GM23338 (cell line): ENCODE measurements around the gene ZBTB46.

Experiments used
- CREB1 ChIP-seq: fragments of 250-450 bp; sonication (Bioruptor Pico); IDR thresholded peaks from 2 replicates; pipeline ENCODE4 v1.5.0; 2020; ENCODE audit warnings: low read depth, mild to moderate bottlenecking, moderate library complexity
- CTCF ChIP-seq, 2 experiments: fragments of 200-600 bp in 1 of 2; sonication (generic) in 1 of 2; conservative IDR thresholded peaks; 2 replicates each; pipeline versions ENCODE4 v1.5.1 to v1.6.1; 2016 to 2017; ENCODE audit warnings: antibody characterized with exemption in 2 of 2, low read depth in 2 of 2, mild to moderate bottlenecking in 2 of 2, moderate library complexity in 1 of 2
- ETS1 ChIP-seq: IDR thresholded peaks from 2 replicates; pipeline ENCODE4 v1.6.1; 2016; ENCODE audit warnings: antibody characterized with exemption
- EZH2 ChIP-seq: fragments of 200-600 bp; sonication (generic); IDR thresholded peaks from one replicate; pipeline ENCODE4 v1.8.0; 2017; ENCODE audit warnings: antibody characterized with exemption, mild to moderate bottlenecking, low read depth; ENCODE audit not compliant: unreplicated experiment
- EZH2phosphoT487 ChIP-seq: fragments of 200-600 bp; sonication (generic); IDR thresholded peaks from one replicate; pipeline ENCODE4 v1.8.1; 2018; ENCODE audit warnings: antibody characterized with exemption; ENCODE audit not compliant: unreplicated experiment
- JUNB ChIP-seq: IDR thresholded peaks from one replicate; pipeline ENCODE4 v1.6.1; 2016; ENCODE audit warnings: antibody characterized with exemption; ENCODE audit not compliant: unreplicated experiment
- NANOG ChIP-seq: IDR thresholded peaks from 2 replicates; pipeline ENCODE4 v1.6.1; 2016; ENCODE audit warnings: antibody characterized with exemption, borderline replicate concordance
- POLR2AphosphoS5 ChIP-seq: IDR thresholded peaks from 2 replicates; pipeline ENCODE4 v1.6.1; 2016; ENCODE audit warnings: antibody characterized with exemption, low read depth
- REST ChIP-seq: IDR thresholded peaks from one replicate; pipeline ENCODE4 v1.6.1; 2018; ENCODE audit warnings: antibody characterized with exemption; ENCODE audit not compliant: unreplicated experiment
- STAT1 ChIP-seq: IDR thresholded peaks from one replicate; pipeline ENCODE4 v1.6.1; 2016; ENCODE audit warnings: antibody characterized with exemption; ENCODE audit not compliant: unreplicated experiment
- ZNF114 ChIP-seq: fragments of 250-450 bp; sonication (Bioruptor Pico); IDR thresholded peaks from 2 replicates; pipeline ENCODE4 v1.5.0; 2020; ENCODE audit warnings: mild to moderate bottlenecking, moderate library complexity
- ZNF462 ChIP-seq: fragments of 250-450 bp; sonication (Bioruptor Pico); IDR thresholded peaks from 2 replicates; pipeline ENCODE4 v1.5.0; 2020; ENCODE audit warnings: mild to moderate bottlenecking, moderate library complexity

DNA sequence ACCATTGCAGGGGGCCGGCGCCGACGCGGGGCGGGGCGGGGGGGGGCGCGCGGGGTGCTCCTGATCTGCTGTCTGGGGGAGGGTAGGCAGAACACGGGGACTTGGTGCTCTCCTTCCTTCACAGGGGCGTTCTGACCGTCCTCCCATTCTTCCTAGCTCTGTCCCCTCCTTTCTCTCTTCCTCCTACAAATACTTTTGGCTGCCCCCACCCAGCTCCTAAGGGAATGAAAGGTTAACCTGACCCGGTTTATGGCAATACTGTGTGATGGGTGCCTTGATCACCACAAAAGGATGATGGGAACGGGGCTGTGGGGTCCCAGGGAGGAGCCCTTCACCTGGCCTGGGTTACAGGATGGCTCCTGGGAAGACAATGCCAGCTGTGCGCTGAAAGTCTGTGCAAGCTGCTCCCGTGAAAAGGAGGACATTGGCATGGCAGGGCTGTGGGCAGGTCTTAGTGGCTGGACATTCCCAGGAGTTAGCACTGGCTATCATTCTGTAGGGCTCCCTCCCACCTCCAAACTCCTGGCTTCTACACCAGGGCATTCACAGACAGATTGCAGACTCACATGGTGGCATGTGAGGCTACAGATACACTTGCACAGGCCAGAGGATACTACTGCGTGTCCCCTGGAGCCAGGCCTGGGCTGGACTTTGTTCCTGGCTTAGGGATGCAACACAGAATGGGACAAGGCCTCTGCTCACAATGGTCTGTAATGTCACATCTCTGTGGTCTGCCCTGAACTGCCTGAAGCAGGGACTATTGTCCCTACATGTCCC lies 32.1 kb upstream of the ZBTB46 start:
- TF ChIP-seq CTCF (conservative IDR thresholded peaks at IDR 0.05; ENCODE audit: low read depth in 2 of 2) (no peak), CREB1 (CRISPR knock-in tag) (no peak), EZH2 (no peak), POLR2AphosphoS5 (no peak), ETS1 (no peak), EZH2phosphoT487 (no peak), JUNB (no peak), REST (no peak), ZNF114 (CRISPR knock-in tag) (no peak), STAT1 (no peak), ZNF462 (CRISPR knock-in tag) (no peak), NANOG (no peak)
